ENCODE data around the gene FMN1. TPM values are rescaled to one million over a fixed set of nuclear protein-coding genes. Genes with fewer than 3 reads are reported as not detected.

The FMN1 gene
- total RNA-seq, 1 experiment from 2014 or later: 3.9 TPM

DNA sequence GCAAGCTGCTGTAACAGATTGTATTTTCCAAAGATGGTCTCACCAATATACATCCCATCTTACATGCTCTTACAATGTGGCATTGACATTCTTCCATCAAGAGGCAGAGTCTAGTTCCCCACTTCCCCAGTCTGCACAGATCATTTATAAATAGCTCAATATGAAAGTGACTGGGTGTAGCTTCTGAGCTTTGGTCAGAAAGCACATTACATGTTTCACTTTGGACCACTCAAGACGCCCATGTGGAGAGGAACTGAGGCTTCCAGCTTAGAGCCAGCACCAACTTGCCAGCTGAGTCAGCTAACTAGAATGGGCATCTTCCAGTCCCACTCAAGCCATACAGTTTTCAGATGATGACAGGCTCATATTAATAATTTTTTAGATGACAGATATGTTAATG lies 431.2 kb downstream of the FMN1 start:
- POLR2A ChIA-PET: no interaction called here
- intact Hi-C loops (cut with micrococcal nuclease; ENCODE audit: unreplicated experiment) (no loop called here), in situ Hi-C loops (cut with HindIII; ENCODE audit: low pct_unique_long_range_greater_than_20kb, low sequenced_read_pairs) (no loop called here)
- no peaks in the 10 kb centered on the region for H3K9me3 ChIP-seq (ENCODE audit: control insufficient read depth, insufficient read depth, low read depth, low read length)
- no peaks in the 10 kb centered on the region for H3K36me3 ChIP-seq (ENCODE audit: control insufficient read depth, insufficient read depth, low read length)
- H3K27me3 ChIP-seq (ENCODE audit: control insufficient read depth, insufficient read depth, low read length): no peaks in the 10 kb centered on the region
- DNase-seq (ENCODE audit: low read depth, low spot score): no peak
- TF ChIP-seq SIN3A (IDR thresholded peaks at IDR 0.05; ENCODE audit: borderline replicate concordance, insufficient read depth, low read depth, low read length) (no peak), POLR2AphosphoS5 (IDR thresholded peaks at IDR 0.05; ENCODE audit: low read depth, low read length) (no peak), TCF7L2 (IDR thresholded peaks at IDR 0.05; ENCODE audit: low read depth, low read length) (no peak)
- TF ChIP-seq, protein P1, sequence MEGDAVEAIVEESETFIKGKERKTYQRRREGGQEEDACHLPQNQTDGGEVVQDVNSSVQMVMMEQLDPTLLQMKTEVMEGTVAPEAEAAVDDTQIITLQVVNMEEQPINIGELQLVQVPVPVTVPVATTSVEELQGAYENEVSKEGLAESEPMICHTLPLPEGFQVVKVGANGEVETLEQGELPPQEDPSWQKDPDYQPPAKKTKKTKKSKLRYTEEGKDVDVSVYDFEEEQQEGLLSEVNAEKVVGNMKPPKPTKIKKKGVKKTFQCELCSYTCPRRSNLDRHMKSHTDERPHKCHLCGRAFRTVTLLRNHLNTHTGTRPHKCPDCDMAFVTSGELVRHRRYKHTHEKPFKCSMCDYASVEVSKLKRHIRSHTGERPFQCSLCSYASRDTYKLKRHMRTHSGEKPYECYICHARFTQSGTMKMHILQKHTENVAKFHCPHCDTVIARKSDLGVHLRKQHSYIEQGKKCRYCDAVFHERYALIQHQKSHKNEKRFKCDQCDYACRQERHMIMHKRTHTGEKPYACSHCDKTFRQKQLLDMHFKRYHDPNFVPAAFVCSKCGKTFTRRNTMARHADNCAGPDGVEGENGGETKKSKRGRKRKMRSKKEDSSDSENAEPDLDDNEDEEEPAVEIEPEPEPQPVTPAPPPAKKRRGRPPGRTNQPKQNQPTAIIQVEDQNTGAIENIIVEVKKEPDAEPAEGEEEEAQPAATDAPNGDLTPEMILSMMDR (IDR thresholded peaks at IDR 0.05): no peak
- TF ChIP-seq, protein P2, sequence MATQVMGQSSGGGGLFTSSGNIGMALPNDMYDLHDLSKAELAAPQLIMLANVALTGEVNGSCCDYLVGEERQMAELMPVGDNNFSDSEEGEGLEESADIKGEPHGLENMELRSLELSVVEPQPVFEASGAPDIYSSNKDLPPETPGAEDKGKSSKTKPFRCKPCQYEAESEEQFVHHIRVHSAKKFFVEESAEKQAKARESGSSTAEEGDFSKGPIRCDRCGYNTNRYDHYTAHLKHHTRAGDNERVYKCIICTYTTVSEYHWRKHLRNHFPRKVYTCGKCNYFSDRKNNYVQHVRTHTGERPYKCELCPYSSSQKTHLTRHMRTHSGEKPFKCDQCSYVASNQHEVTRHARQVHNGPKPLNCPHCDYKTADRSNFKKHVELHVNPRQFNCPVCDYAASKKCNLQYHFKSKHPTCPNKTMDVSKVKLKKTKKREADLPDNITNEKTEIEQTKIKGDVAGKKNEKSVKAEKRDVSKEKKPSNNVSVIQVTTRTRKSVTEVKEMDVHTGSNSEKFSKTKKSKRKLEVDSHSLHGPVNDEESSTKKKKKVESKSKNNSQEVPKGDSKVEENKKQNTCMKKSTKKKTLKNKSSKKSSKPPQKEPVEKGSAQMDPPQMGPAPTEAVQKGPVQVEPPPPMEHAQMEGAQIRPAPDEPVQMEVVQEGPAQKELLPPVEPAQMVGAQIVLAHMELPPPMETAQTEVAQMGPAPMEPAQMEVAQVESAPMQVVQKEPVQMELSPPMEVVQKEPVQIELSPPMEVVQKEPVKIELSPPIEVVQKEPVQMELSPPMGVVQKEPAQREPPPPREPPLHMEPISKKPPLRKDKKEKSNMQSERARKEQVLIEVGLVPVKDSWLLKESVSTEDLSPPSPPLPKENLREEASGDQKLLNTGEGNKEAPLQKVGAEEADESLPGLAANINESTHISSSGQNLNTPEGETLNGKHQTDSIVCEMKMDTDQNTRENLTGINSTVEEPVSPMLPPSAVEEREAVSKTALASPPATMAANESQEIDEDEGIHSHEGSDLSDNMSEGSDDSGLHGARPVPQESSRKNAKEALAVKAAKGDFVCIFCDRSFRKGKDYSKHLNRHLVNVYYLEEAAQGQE (IDR thresholded peaks at IDR 0.05; ENCODE audit: insufficient read depth in 1 of 2, low read depth in 2 of 2, low read length in 1 of 2): no peak
- H3K4me3 ChIP-seq (ENCODE audit: low read depth in 2 of 2, low read length in 2 of 2): no peak overlapping the region
- BruUV-seq (replicated peaks): no TSS peak
- no peak for ATAC-seq
- H3K4me1 ChIP-seq (ENCODE audit: control insufficient read depth, insufficient read depth, low read length): no peaks in the 10 kb centered on the region
- CTCF ChIA-PET: no interaction called here
- H3K27ac ChIP-seq (ENCODE audit: low read length): no peak overlapping the region

DNA sequence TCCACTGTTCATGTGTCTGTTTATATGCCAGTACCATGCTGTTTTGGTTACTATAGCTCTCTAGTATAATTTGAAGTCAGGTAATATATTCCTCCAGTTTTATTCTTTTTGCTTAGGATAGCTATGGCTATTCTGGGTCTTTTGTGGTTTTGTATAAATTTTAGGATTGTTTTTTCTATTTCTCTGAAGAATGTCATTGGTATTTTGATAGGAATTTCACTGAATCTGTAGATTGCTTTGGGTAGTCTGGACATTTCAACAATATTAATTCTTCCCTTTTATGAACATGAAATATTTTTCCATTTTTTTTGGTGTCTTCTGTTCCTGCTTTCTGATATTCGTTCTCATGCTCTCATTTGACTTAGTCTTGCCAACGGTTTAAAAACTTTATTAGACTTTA lies 437.1 kb downstream of the FMN1 start:
- Histone ChIP-seq H3K27ac (ENCODE audit: low read length) (no peak overlapping the region), H3K4me1 (ENCODE audit: control insufficient read depth, insufficient read depth, low read length) (no peaks in the 10 kb centered on the region), H3K4me3 (ENCODE audit: low read depth in 2 of 2, low read length in 2 of 2) (no peak overlapping the region), H3K9me3 (ENCODE audit: control insufficient read depth, insufficient read depth, low read depth, low read length) (no peaks in the 10 kb centered on the region), H3K27me3 (ENCODE audit: control insufficient read depth, insufficient read depth, low read length) (0 out of 2 replicates have a peak, but pooled peaks cover 2% of the 10 kb centered on the region), H3K36me3 (ENCODE audit: control insufficient read depth, insufficient read depth, low read length) (no peaks in the 10 kb centered on the region)
- DNase-seq (ENCODE audit: low read depth, low spot score) (no peak), ATAC-seq (no peak)
- intact Hi-C loops (cut with micrococcal nuclease; ENCODE audit: unreplicated experiment): no loop called here
- CTCF ChIA-PET: no interaction called here
- TF ChIP-seq, protein P2 (IDR thresholded peaks at IDR 0.05; ENCODE audit: insufficient read depth in 1 of 2, low read depth in 2 of 2, low read length in 1 of 2): no peak
- TF ChIP-seq, protein P1 (IDR thresholded peaks at IDR 0.05): no peak
- TF ChIP-seq TCF7L2 (IDR thresholded peaks at IDR 0.05; ENCODE audit: low read depth, low read length) (no peak), POLR2AphosphoS5 (IDR thresholded peaks at IDR 0.05; ENCODE audit: low read depth, low read length) (no peak)
- BruUV-seq (replicated peaks): no TSS peak
- POLR2A ChIA-PET: no interaction called here
- in situ Hi-C loops (cut with HindIII; ENCODE audit: low pct_unique_long_range_greater_than_20kb, low sequenced_read_pairs): no loop called here
